DOHH2 (cell line): ENCODE results near the gene SLC34A1.

ENCODE experiments used
- CTCF ChIP-seq: fragments of 200-600 bp; sonication (generic); IDR thresholded peaks from one replicate; pipeline ENCODE4 v1.5.1; 2014; ENCODE audit warnings: antibody characterized with exemption, mild to moderate bottlenecking, low read depth, low read length; ENCODE audit not compliant: poor library complexity, severe bottlenecking
- EZH2phosphoT487 ChIP-seq: fragments of 200-600 bp; sonication (generic); IDR thresholded peaks from 2 replicates; pipeline ENCODE4 v1.6.1; 2017; ENCODE audit warnings: borderline replicate concordance, mild to moderate bottlenecking, antibody characterized with exemption, low read length, moderate library complexity, mixed read lengths

GRCh38 chr5:177432839-177433657, 48.8 kb downstream of the SLC34A1 start:
- TF ChIP-seq CTCF (no peak), EZH2phosphoT487 (no peak)
